ENCODE measurements around the gene EXOC6. TPM values are rescaled to one million over a fixed set of nuclear protein-coding genes. Genes with fewer than 3 reads are reported as not detected.

The EXOC6 gene
- total and polyA plus RNA-seq, 8 donors, result 1.7 to 21.3 (median 4.6) TPM

DNA sequence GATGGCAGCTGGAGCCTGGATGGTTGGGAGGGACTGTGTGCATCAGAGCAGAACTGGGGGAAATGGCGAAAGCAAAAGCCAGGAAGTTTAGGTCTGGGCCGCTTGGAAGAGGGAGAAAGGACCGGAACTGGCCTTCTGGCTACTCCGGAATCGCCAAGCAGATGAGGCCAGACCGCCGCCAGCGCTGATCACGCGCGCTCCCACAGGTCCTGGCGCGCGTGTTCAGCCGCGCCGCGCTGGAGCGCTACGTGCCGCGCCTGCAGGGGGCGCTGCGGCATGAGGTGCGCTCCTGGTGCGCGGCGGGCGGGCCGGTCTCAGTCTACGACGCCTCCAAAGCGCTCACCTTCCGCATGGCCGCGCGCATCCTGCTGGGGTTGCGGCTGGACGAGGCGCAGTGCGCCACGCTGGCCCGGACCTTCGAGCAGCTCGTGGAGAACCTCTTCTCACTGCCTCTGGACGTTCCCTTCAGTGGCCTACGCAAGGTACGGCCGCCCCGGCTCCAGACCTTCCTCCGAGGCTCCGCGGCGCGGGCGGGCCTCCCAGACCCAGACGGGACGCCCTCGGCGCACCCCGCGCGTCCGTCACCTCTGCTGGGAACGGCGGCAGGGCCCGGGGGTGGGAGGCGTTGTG is 214.3 kb downstream of the EXOC6 start:
- Histone ChIP-seq H3K4me1 (peaks cover 19 to 52% (median 35%) of the 10 kb centered on the region in 4 donors), H3K27ac (no peak overlapping the region), H3K36me3 (peaks cover 0 to 18% (median 5%) of the 10 kb centered on the region in 4 donors), H3K9me3 (no peaks in the 10 kb centered on the region), H3K27me3 (peaks cover 18 to 91% (median 71%) of the 10 kb centered on the region in 3 donors), H3K4me3 (peak overlapping the region; percentile 18 to 44 (median 36))
- peak in 1 of 2 donors; percentile 76 for DNase-seq
- intact Hi-C loops (cut with DNase I; ENCODE audit: low total_unique reads), result no loop called here
- WGBS, 5 donors, result 1 to 5% (median 3%) methylated on average over 18 to 68 of the region's 68 CpGs
- TF ChIP-seq POLR2A (IDR thresholded peaks at IDR 0.05) (no peak), EP300 (IDR thresholded peaks at IDR 0.05) (no peak), POLR2AphosphoS5 (IDR thresholded peaks at IDR 0.05) (no peak)
- TF ChIP-seq, protein P1, sequence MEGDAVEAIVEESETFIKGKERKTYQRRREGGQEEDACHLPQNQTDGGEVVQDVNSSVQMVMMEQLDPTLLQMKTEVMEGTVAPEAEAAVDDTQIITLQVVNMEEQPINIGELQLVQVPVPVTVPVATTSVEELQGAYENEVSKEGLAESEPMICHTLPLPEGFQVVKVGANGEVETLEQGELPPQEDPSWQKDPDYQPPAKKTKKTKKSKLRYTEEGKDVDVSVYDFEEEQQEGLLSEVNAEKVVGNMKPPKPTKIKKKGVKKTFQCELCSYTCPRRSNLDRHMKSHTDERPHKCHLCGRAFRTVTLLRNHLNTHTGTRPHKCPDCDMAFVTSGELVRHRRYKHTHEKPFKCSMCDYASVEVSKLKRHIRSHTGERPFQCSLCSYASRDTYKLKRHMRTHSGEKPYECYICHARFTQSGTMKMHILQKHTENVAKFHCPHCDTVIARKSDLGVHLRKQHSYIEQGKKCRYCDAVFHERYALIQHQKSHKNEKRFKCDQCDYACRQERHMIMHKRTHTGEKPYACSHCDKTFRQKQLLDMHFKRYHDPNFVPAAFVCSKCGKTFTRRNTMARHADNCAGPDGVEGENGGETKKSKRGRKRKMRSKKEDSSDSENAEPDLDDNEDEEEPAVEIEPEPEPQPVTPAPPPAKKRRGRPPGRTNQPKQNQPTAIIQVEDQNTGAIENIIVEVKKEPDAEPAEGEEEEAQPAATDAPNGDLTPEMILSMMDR (IDR thresholded peaks at IDR 0.05), result peak in 2 of 7 experiments; percentile 30 to 36

DNA sequence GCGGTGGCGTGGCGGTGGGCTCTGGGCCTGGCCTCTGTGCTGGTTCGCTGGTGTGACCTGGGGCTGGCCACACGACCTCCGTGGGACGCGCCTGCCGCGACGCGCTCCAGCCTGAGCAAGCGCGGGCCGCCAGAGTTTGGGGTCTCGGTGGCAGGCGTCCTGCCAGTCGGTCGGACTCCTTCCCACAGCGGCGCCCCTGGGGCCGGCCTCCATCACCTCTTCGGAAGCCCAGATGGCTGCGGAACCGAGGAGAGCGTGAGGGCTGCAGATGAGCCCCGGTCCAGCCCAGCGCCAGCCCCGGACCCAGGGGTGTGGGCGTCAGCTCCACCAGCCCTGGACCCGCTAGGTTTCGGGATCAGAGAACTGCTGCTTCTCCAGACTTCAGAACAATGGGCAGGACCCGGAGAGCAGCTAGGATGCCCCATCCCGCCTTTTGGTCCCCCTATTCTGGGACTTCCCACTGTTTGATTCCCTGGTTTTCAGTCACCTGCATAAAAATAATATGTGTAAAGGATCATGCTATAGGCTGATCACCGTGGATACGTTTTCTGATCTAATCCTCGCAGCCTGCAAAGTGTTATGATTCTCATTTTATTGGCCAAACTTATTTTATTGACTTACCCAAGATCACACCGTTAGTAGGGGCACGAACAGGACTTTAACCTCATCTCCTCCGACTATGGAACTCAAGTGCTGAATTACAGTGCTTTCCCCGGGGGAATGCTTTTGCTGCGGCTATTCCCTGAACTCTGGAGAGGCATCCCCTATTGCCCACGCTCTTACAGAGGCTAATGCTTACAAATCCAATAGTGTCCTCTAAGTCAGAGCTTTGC is 215.0 kb downstream of the EXOC6 start:
- Histone ChIP-seq H3K36me3 (peaks cover 0 to 18% (median 3%) of the 10 kb centered on the region in 4 donors), H3K4me3 (peak overlapping the region in 3 of 4 donors; percentile 18 to 44 (median 42)), H3K9me3 (no peaks in the 10 kb centered on the region), H3K27me3 (peaks cover 18 to 98% (median 78%) of the 10 kb centered on the region in 3 donors), H3K27ac (no peak overlapping the region), H3K4me1 (peaks cover 19 to 59% (median 38%) of the 10 kb centered on the region in 4 donors)
- 13 to 36% (median 16%) methylated on average over 13 to 43 of the region's 43 CpGs for WGBS, 5 donors
- intact Hi-C loops (cut with DNase I; ENCODE audit: low total_unique reads), result no loop called here
- DNase-seq, result no peak
- TF ChIP-seq POLR2A (IDR thresholded peaks at IDR 0.05) (no peak), EP300 (IDR thresholded peaks at IDR 0.05) (no peak), POLR2AphosphoS5 (IDR thresholded peaks at IDR 0.05) (no peak)
- TF ChIP-seq, protein P1 (IDR thresholded peaks at IDR 0.05), result no peak

DNA sequence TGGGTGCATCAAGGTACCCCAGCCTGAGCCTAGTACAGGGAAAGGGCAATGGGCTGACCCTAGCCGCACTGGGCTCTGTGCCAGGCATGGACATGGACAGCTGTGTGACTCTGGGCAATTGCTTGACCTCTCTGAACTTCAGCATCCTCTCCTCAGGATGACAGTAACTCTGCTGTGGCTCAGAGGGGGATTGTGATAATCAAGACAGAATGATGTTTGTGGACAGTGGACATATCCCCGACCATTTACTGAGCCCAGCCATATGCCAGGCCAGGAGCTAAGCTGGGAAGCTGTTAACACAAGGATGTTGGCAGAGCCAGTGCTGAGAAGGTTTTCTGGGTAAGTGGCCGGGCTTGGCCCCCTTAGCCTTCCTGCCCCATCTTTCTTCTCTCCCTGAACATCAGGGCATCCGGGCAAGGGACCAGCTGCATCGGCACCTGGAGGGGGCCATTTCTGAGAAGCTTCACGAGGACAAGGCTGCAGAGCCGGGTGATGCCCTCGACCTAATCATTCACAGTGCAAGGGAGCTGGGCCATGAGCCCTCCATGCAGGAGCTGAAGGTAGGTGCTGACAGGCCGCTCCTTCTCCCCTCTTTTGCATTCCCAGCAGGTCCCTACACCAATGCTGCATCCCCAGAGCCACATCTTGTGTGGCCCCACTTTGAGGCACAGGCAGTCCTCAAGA is 215.8 kb downstream of the EXOC6 start:
- TF ChIP-seq POLR2A (IDR thresholded peaks at IDR 0.05), result no peak
- no peak for TF ChIP-seq EP300 (IDR thresholded peaks at IDR 0.05)
- TF ChIP-seq, protein P1 (IDR thresholded peaks at IDR 0.05), result no peak
- no peak for TF ChIP-seq POLR2AphosphoS5 (IDR thresholded peaks at IDR 0.05)
- Histone ChIP-seq H3K27me3 (peaks cover 24 to 99% (median 86%) of the 10 kb centered on the region in 3 donors), H3K36me3 (peaks cover 0 to 11% (median 2%) of the 10 kb centered on the region in 4 donors), H3K4me3 (no peak overlapping the region), H3K9me3 (no peaks in the 10 kb centered on the region), H3K27ac (no peak overlapping the region), H3K4me1 (peaks cover 23 to 67% (median 44%) of the 10 kb centered on the region in 4 donors)
- intact Hi-C loops (cut with DNase I; ENCODE audit: low total_unique reads), result no loop called here
- no peak for DNase-seq
- WGBS, 5 donors, result 65 to 80% (median 74%) methylated on average over 8 to 9 of the region's 9 CpGs
